Daoy (cell line): ENCODE data around the gene GAGE12J. TPM values are rescaled to one million over a fixed set of nuclear protein-coding genes. Genes with fewer than 3 reads are reported as not detected.
"Not testable (repeated sequence)": the region's sequence is repeated elsewhere in the genome, so short reads cannot be mapped to it uniquely, and the experiment has no call there.

Experiments used
- DNase-seq: peaks from one replicate; pipeline ENCODE4 v3.0.0-alpha.2; 2015; ENCODE audit warnings: low read depth
- total RNA-seq: library from RNA; depleted of rRNA; stranded (reverse); fragments of >200 nt; shearing (Covaris generic); gene quantifications from 2 replicates; pipeline ENCODE4 v1.2.3, GENCODE V29; 2014; rRNA removed

GAGE12J gene, protein sequence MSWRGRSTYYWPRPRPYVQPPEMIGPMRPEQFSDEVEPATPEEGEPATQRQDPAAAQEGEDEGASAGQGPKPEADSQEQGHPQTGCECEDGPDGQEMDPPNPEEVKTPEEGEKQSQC
- not detected in 2 replicates for total RNA-seq

DNA sequence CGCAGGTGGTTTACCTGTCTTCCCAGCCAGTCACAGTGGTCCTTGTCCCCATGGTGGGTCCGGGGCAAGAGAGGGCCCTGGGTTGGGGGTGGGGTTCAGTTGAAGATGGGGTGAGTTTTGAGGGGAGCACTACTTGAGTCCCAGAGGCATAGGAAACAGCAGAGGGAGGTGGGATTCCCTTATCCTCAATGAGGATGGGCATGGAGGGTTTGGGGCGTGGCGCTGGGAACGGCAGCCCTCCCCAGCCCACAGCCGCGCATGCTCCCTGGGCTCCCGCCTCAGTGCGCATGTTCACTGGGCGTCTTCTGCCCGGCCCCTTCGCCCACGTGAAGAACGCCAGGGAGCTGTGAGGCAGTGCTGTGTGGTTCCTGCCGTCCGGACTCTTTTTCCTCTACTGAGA lies at the start of gene GAGE12J:
GAGE12J (plus strand) TSS at position 301 of the 400 bp plus-strand sequence. CDS start 1,157 bp downstream, outside the sequence.
- not testable (repeated sequence) for DNase-seq

DNA sequence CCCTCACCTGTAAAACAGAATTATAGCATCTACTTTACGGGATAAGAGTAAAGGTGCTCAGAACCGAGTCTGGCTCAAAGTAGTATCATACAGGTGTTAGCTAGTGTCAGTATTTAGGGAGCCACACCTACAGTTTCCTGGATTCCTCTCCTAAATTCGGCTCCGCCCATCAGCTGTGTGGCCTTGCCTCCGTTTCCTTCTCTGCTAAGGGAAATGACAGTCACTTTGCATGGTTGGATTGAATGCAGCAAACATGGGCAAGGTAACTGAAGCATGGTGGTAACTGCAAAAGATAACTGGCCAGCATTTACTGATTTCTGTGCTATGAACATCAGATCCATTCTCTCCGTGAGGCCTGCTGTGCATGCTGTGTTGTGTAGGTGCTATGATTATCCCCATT lies 49.4 kb upstream of the GAGE12J start:
- DNase-seq, result no peak

DNA sequence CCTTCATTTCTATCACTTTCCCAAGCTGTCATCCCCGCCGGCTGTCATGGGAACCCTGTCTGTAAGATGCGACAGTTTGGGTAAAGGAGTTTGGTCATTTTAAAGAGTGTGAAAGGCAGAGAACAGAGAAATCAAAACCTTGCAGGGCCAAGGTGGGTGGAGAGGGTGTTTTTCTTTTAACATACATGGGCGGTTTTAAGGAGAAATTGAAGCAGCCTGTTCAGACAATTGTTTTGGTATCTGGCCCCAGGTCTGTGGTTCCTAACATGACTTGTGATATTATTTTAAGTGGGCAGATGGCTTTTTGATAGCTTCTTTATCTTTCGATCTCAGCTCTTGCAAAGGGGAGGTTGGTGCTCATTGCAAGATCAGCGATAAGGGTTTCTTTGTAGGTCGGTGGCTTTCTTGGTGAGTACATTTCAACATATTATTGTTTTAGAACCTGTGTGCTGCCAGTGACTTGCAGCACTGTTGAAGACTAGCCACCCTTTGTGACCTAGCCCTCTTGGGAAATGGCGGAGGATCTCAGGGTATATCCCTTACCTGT lies 48.6 kb upstream of the GAGE12J start:
- no peak for DNase-seq

DNA sequence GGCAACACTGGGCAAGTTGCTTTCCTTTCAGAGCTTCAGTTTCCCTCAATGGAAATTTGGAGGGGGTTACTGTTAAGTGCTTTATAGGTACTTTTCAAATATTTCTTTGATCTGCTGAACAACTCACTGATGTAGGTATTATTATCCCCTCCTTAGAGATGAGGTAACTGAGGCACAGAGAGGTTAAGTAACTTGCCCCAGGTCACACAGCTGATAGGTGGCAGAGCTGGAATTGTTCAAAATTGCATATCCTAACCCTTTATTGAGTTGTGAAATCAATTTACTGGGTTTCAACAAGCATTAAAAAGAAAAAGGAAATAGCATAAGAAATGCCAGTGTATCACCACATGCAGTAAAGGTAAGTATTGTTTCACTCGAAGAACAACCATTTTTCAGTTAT lies 45.6 kb upstream of the GAGE12J start:
- DNase-seq, result no peak

DNA sequence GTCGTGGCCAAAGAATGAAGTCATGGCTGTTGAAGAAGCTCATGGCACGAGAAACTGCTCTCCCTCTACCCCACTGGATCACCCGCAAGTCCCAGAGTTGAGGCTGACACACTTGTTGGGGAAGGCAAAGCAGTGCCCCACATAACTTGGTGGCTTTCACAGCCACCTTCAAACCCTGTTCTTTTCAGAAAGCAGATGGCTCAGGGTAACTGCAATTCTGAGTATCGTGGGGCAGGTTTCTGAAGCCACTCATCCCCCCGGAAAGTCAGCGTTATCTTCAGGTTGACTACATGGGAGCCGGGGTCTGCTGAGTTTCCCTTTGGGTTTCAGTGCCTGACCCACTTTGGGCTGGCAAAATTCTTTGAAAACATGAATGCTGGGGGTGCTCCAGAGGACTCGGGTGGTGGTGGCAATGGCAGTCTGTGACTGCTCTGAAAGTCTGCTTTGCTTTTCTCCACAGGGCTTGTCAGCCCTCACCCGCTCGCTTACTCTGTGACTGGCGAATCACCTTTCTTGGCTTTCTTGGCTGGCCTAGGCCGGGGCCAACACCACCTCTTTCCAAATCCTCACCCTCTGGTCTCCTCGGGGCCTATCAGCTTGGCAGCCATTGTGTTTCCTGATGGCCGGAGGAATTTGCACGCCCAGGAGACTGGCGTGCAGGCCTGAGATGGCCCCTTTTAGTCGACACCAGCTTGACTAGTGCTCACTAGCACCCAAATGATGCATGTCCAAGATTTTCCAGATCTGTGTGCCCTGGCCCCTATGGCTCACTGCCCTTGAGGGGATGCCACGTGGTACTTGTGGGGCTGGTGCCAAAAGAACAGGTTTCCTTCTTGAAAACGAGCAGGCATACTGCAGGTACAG lies 44.9 kb upstream of the GAGE12J start:
- no peak for DNase-seq

DNA sequence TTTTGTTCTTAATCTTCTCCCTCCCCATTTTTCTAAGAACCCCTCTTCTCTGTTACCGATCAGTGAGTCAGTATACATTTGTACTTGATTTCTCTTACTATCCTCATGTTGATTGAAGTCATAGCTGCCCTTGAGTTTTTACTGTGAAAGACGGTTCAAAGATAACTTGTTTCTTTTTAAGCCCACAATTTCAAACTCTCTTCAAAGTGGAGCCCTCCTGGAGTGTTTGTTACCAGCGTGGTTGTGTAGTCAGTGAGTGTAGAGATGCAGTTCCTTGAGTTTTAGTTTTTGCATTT lies 44.4 kb upstream of the GAGE12J start:
- no peak for DNase-seq

DNA sequence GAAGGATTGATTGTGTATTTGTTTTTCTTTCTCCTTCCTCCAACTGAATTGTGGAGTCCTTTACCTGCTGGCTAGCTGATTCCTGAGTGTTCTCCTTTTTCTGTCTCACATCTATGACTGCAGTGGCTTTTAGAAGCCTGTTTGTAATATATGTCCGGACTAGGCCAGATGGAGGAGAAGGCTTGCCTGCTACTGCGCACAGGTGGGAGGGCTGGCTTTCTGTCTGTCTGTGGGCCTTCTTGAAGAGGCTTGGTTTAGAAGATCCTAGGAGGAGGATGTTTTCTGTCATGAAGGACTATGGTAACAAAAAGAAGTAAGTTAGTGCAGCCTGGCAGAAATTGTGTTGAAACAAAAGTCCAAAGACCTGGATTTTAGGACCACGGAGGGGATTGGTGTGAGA lies 43.8 kb upstream of the GAGE12J start:
- no peak for DNase-seq

DNA sequence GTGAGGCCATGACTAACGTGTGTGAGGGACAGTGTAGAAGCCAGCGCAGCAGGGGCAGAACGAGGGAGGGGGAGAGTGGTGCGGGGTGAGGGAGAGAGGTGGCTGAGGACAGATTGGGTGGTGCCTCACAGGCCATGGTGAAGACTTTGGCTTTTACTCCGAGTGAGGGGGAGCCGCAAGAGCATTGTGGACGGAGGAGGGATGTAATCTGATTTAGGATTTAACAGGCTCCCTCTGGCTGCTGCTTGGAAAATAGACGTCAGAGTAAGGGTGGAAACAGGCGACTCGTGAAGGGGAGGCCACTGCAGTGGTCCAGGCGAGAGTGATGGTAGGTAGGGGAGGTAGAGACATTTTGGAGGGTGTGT lies 39.2 kb upstream of the GAGE12J start:
- DNase-seq, result no peak

DNA sequence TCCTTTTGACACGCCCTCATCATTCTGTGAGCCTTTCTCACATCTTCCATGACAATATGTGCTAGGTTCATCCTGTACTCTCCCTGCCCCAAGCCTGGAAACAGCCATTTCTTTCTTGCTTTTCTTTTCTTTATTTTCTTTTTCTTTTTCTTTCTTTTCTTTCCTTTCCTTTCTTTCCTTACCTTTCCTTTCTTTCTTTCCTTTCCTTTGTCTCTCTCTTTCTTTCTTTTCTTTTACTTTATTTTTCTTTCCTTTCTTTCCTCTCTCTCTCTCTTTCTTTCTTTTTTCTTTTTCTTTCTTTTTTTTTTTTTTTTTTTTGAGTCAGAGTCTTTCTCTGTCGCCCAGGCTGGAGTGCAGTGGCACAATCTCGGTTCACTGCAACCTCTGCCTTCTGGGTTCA lies 37.6 kb upstream of the GAGE12J start:
- no peak for DNase-seq

DNA sequence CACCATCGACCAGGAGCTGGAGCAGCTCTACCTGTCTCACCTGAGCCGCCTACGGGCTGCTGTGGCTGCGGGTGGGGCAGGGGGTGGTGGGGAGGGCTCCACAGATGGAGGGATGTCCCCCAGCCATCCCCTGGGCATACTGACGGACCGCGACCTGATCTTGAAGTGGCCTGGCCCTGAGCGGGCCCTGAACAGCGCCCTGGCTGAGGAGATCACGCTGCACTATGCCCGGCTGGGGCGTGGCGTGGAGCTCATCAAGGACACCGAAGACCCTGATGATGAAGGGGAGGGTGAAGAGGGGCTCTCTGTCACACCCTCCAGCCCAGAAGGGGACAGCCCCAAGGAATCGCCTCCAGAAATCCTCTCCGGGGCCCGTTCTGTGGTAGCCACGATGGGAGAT lies 35.7 kb upstream of the GAGE12J start:
- no peak for DNase-seq

DNA sequence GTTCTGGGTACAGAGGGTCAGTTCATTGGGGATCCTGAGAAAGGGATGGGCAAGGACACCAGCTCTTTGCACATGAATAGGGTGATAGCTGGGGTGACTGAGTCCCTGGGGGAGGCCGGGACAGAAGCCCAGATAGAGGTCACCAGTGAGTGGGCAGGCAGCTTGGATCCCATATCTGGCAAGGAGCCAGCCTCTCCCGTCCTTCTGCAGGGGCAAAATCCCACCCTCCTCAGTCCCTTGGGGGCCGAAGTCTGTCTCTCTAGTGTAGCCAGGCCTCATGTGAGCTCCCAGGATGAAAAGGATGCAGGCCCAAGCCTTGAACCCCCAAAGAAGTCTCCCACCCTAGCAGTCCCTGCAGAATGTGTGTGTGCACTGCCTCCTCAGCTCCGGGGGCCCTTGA lies 35.3 kb upstream of the GAGE12J start:
- no peak for DNase-seq

DNA sequence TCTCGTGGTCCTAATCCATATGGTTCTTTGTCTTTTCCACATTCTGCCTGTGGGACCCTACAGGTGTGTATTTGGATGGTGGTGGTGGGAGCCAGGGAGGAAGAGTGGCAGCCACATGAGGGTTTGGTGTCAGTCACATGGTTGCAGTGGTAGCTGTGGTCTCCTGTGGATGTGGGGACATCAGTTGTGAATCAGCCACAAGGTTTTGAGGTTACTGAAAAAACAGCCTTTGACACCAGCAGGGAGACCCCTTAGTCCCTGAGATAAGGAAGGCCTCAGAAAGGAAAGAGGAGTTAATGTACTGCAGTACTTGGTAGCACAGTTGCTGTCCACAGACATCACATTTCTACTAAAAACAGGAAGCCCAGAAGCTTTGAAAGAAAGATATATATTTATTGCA lies 34.2 kb upstream of the GAGE12J start:
- no peak for DNase-seq

DNA sequence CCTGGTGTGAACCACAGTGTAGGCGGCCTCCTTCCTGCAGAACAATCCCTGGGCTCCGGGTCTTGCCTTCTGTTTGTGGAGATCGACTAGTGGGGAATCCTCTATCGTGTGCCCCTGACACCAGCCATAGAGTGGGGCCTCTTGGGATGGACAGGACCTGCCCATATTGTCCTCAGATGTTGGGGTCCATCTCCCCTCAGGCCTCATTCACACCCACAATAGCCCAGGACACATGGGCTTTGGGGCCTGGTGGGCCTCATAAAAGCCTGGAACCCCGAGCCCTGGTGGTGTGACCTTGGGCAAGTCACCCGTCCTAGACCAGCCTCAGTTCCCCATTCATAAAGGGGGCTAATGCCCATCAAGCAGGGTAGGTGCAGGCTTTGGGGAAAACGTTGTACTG lies 31.6 kb upstream of the GAGE12J start:
- no peak for DNase-seq

DNA sequence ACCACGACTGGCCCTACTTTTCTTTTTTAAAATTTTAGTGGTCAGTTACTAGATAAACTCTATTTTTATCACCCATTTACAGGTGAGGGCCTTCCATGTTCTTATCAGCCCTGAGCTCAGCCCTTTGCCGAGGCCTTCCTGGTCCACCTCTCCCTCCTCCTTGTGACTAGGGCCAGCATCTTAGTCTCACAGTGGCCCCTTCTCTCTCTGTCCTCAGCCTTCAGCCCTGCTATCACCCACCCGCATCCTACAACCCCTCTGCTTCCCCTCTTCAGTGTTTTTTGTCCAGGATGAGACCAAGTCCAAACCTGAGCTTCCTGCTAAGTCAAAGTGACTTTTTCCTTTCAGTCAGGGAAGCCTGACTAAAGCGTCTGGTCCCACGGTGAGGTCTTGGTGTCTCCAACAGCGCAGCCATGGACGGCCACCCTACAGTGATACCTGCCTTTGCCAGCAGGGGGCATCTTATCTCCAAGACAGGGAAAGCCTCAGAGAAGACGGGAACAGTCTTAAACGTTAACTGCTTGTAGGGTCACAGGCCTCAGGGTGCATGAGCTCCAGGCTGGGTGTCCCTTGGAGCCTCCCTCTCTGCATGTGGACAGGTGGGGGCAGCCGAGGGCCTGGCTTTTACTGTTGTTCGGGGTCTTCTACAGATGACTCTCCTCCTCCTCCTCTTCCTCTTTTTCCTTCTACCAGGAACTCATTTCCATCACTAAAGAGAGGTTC lies 30.1 kb upstream of the GAGE12J start:
- peak; percentile 55 for DNase-seq

DNA sequence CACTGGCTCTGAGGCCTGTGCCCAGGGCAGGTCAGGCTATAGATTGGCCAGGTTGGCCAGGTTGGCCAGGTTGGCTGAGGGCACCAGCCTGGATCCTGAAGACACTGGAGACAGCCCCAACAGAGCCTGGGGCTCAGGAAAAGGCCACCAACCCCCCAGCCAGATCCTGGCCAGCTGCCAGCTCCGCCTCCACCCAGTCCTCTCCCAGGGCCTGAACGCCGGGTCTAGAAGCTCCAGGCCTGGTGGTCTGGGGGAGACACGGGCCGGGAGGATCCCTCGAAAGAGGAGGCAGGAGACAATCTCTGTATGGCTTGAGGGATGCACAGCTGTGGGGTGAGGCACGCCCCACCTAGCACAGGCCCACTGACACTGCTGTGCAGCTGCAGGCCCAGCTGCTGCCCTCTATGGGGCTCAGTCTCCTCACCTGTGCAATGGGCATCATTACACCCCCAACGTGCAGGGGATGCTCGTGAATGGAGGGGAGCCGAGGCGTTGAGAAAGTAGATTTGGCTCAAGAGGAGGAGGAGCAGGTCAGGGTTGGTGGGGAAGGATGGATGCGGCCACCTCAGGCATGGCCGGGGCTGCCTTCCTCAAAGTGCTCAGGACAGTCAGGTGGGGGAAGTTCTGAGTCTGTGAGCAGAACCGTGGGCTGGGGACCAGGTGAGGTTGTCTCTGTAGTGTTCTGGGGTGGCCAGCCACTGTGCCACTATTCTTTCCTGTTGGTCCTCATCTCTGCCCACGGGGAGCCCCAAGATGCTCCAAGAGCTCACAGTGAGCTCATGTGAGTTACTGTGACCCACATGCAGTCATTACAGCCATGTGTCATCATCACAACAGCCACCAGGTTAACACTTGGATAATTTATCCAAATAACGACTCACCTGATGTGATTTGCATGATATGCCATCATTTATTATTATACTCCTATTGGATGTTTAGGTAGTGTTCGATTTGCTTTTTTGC lies 29.2 kb upstream of the GAGE12J start:
- no peak for DNase-seq

DNA sequence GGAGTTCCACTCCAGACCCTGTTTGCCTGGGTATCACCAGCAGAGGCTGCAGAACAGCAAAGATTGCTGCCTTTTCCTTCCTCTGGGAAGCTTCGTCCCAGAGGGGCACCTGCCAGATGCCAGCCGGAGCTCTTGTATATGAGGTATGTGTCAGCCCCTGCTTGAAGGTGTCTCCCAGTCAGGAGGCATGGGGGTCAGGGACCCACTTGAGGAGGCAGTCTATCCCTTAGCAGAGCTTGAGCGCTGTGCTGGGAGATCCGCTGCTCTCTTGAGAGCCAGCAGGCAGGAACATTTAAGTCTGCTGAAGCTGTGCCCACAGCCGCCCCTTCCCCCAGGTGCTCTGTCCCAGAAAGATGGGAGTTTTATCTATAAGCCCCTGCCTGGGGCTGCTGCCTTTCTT lies 22.5 kb upstream of the GAGE12J start:
- not testable (repeated sequence) for DNase-seq

DNA sequence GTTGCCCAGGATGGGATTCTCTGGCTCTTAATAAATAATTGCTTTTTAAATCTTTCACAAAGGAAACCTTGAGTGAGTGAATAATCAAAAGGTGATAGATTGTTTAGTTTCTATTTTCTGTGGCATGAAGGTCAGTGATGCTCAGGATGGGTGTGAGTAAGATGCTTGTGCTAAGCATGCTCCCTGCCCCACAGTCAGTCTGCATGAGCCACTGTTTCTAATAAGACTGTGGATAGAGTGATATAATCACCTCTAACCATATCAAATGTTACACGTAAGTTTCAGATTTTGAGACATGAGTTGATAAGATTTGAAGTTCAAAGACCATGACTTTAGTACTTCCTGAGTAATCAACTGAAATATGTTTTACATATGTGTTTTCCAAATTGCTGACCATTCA lies 21.1 kb upstream of the GAGE12J start:
- DNase-seq, result no peak

DNA sequence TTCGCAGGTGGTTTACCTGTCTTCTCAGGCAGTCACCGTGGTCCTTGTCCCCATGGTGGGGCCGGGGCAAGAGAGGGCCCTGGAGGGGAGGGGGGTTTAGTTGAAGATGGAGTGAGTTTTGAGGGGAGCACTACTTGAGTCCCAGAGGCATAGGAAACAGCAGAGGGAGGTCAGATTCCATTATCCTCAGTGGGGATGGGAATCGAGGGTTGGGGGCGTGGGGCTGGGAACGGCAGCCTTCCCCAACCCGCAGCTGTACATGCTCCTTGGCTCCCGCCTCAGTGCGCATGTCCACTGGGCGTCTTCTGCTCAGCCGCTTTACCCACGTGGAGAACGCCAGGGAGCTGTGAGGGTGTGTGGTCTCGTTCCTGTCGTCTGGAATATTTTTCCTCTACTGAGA lies 18.5 kb upstream of the GAGE12J start, which contains the start of gene GAGE10:
GAGE10 (plus strand) TSS at position 301 of the 400 bp plus-strand sequence. CDS start 1,214 bp downstream, outside the sequence.
- no peak for DNase-seq

DNA sequence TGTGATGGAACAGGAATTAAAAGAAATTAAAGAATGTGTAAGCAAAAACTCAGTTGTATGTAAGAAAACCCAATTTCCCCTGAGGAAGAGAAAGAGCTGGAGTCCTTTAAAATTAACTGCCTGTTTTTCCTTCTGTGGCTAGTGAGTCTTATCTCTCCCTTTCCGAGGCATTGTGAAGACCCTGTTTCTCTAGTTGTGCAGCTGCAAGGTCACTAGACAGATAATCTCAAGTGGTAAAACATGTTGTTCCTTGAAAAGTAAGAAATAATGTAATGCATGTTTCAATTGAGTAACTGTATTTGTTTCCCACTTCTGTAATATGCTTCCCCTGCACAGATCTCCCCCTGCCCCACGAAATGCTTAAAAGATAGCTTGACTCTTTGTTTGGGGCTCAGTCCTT lies 14.1 kb upstream of the GAGE12J start:
- not testable (repeated sequence) for DNase-seq

DNA sequence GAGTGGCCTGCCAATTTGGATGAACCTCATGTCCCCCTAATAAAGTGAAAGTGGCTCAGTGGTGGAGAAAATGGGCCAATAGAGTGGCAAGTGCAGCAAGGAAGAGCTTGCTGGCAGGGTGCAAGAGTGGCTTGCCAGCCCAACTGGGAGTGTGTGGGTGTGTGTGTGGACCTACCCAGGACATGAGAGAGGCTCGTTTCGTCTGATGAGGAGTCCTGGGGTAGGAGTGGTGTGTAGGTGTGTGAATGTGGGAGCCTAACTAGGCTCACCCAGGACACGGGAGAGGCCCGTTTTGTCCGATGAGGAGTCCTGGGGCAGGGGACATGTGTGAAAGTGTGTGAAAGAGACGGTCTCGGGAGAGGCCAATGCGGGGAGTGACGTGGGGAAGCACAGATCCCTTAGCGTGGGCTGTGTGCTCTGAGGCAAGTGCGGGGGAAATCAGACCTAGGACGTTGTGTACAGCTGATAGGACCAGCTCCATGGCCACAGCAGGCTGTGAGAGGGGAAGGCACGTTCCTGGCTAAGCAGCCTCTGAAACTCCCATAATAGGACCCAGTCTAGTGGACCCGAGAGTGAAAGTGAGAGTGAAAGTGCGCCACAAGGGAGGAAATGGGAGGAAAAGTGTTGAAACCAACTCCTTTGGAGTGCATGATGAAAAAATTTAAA lies 13.1 kb upstream of the GAGE12J start:
- DNase-seq, result peak; percentile 38

DNA sequence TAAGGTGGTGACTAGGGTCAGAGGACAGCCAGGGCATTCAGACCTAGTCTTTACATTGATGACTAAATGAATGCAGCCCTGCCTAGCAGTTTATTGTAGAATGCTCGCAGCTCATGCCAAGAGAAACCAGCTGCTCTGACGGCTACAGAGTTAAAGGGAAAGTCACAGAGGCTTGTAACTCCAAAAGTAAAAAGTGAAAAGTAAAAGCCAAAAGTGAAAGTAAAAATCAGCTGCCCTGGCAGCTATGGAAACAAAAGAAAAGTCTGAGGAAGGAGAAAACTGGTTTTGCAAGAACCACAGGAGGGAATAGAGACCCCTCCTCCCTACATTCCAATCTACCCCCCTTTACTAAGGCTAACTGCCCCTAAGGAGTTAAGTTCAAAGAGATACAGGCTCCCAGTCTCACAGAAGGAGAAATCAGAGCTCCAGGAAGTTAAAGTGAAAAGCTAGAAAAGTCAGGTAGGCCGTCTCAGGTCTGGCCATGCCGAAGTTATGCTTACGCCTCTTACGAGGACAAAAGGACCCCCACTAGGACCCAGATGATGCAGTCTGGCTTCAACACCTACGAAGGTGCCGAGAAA lies 12.3 kb upstream of the GAGE12J start:
- peak; percentile 20 for DNase-seq
